Occipital lobe (tissue), 2 donors: ENCODE results near the gene PLEKHN1. TPM values are rescaled to one million over a fixed set of nuclear protein-coding genes. Genes with fewer than 3 reads are reported as not detected.
A peak's percentile ranks its signal among the peaks of the same experiment; 100 is the strongest.

Source experiments
- DNase-seq: peaks from one replicate; lab custom pipeline; 2025; lab: John Stamatoyannopoulos, UW
- total RNA-seq: library from RNA; depleted of rRNA; stranded (reverse); fragments of >200 nt; gene quantifications from one replicate; pipeline ENCODE4 v1.2.3, GENCODE V29; 2014

Gene PLEKHN1
- total RNA-seq, 1 donor from 2014 or later = not detected

GRCh38 chr1:929712-930632, 36.3 kb upstream of the PLEKHN1 start:
- DNase-seq = no peak

GRCh38 chr1:930633-931138, 35.6 kb upstream of the PLEKHN1 start:
- no peak for DNase-seq

DNA sequence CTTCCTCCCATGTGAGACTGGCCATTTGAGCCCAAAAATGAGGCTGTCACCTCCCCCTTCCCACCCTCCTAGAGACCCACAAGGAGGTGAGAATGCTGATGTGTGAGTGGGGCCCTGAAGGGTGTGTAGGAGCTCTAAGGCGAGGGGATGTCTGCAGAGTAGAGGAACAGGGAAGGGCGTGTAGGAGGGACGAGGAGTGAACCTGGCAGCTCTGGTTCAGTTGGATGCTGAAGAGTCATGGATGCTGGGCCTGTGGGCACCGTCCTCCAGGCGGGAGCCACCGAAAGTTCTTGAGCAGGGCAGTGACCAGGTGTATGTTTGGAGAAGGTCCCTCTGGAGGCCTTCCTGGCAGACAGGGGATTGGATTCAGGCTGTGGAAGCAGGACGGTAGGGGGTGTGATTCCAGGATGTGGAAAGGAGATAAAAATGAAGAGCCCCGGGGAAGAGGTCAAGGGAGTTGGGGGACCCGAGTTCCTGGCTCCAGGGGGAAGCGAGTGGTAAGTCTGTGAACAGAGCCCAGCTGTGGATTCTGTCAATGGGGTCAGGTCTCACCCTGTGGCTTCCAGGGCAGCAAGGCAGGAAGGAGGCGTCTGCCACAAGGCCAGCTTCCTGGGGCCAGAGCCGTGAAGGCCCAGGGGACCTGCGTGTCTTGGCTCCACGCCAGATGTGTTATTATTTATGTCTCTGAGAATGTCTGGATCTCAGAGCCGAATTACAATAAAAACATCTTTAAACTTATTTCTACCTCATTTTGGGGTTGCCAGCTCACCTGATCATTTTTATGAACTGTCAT, 34.7 kb upstream of the PLEKHN1 start:
- no peak for DNase-seq

DNA sequence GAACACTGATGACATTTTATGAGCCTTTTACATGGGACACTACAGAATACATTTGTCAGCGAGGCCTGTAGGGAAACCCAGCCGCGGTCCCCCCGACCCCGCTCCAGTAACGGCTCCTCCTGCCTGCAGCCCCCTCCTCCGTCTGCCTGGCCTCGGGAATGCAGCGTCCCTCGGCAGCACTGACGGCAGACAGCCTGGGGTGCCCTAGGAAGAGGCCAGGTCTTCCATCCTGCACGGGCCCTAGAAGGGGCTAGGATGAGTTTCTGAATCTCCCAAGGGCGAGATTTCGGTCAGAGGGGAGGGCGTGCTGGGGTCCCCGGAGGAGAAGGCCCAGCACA, 34.1 kb upstream of the PLEKHN1 start:
- no peak for DNase-seq

GRCh38 chr1:932776-933602, 33.3 kb upstream of the PLEKHN1 start:
- DNase-seq = no peak

GRCh38 chr1:933603-933940, 32.7 kb upstream of the PLEKHN1 start:
- DNase-seq = no peak

- no peak for DNase-seq
Measured at GRCh38 chr1:934991-935750, 31.1 kb upstream of the PLEKHN1 start.

DNA sequence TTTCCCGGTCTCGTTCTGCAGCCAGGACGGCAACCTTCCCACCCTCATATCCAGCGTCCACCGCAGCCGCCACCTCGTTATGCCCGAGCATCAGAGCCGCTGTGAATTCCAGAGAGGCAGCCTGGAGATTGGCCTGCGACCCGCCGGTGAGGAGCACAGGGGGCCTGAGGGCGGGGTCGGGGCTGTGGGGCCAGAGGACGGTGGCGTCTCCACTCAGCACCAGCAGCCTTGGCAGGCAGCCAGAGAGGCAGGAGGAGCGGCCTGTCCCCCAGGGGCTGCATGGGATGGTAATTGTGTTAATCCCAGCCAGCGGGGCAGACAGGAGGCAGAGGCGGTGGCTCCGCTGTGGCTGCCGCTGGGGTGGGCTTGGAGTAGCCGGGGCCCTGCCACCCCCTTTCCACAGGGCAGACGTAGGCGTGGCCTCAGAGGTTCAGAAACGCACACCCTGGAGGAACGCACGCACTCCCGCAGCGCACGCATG, 30.5 kb upstream of the PLEKHN1 start:
- no peak for DNase-seq

- DNase-seq = no peak
Measured at GRCh38 chr1:936348-937264, 29.7 kb upstream of the PLEKHN1 start.

DNA sequence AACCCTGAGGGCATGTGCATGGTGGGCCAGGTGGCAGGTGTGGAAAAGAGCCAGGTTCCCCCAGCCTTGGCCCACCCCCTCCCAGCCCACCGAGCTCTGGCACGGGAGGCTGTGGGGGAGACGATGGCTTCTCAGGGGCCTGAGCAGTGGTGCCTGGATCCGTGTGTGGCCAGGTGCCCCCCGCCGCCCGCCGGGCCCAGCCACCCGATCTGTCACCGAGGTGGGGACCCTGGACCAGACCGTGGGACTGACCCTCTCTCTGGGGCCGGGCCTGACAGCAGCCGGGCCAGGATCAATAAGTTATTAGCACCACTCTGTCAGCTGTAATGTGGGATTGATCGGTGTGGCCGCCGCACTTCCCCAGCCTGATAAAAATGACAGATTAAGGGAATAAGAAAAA, 28.8 kb upstream of the PLEKHN1 start:
- no peak for DNase-seq

DNA sequence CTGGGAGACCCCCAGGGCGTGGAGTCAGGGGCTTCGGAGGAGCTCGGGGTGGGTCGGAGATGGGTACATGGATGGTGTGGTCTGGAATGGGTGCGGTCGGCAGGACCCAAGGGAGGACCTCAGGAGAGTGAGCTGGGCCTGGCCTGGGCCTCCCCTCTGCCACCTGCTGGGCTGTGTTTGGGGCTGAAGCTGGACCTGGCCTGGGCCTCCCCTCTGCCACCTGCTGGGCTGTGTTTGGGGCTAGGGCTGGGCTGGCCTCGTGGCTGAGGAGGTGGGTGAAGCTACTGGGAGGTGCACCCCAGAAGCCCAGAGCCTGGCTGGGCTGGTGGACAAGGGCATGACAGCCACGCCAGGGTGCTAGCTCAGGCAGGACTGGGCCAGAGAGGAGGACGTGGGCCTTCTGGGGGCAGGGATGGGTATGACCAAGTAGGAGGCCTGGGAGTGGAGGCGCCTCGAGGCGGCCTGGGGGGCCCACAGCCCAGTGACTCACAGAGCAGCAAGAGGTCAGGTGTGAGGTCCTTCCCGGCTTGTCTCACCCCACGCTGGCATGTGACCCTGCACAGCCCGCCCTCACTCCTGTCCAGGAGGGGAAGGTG, 28.1 kb upstream of the PLEKHN1 start:
- DNase-seq = no peak

- DNase-seq = no peak
Measured at GRCh38 chr1:938711-939489, 27.4 kb upstream of the PLEKHN1 start.

DNA sequence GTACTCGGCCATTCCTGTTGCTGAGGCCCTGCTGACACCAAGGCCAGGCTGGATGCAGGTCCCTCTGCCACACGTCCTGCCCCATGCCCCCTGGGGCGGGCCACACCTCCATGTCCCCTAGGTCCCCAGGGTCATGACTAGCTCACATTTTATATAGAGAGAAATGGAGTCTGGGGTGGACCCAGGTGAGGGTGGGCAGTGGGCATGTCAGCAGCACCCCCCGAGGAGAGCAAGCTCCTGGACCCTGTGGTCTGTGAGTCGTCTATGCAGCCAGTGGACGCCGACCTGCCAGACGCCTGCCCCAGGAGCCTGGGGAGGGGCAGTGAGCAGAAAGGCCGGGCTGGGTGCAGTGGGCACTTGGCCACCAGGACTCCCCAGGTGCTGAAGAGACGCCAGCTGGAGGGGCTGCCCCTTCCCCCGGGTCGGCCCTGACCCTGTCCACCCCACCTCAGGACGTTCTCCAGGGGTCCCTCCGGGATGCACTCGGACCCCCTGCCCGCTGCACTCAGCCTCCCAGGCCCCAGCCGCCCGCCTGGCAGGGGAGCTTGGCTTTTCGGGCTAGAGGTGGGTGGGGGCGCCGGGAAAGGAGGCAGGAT, 26.7 kb upstream of the PLEKHN1 start:
- DNase-seq = no peak

GRCh38 chr1:940107-941014, 25.9 kb upstream of the PLEKHN1 start:
- DNase-seq = peak; percentile 13

GRCh38 chr1:941015-941587, 25.2 kb upstream of the PLEKHN1 start:
- DNase-seq = no peak

- no peak for DNase-seq
Measured at GRCh38 chr1:941588-942383, 24.5 kb upstream of the PLEKHN1 start.
